ENCODE results near the gene SLC9A8.

Gene SLC9A8

DNA sequence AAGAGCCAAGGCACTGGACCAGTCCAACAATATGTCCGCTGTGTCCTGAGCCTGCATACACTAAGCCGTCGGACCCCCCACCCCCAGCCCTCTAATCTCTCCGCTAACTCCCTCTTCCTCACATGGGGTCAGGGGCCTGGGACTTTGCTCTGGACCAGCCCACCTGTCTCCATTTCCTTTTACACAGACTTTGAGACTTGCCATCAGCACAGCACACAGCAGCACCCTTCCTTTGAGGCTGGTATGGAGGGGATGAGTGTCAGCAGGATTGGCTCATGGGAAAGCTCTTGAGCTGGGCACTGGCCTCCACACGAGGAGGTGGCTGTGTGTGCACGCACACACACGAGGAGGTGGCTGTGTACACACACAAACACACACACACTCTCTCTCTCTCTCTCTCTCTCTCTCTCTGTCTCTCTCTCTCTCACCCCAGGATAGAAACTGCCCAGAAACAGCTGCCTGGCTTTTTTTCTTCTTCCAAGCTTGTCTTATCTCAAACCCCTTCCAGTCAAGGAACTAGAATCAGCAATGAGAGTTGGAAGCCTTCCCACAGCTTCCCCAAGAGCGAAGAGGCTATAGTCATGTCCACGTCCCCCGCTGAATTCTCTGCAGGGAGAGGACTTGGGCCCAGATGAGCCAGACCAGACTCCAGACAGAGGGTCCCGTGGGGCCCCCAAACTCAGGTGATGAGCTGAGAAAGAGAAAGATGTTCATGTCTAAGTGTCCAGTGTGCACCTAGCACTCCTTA, 18.6 kb downstream of the SLC9A8 start:
- no peak for DNase-seq (ENCODE audit: insufficient read length, low spot score)
- no peak for FAIRE-seq
- TF ChIP-seq, protein P1, sequence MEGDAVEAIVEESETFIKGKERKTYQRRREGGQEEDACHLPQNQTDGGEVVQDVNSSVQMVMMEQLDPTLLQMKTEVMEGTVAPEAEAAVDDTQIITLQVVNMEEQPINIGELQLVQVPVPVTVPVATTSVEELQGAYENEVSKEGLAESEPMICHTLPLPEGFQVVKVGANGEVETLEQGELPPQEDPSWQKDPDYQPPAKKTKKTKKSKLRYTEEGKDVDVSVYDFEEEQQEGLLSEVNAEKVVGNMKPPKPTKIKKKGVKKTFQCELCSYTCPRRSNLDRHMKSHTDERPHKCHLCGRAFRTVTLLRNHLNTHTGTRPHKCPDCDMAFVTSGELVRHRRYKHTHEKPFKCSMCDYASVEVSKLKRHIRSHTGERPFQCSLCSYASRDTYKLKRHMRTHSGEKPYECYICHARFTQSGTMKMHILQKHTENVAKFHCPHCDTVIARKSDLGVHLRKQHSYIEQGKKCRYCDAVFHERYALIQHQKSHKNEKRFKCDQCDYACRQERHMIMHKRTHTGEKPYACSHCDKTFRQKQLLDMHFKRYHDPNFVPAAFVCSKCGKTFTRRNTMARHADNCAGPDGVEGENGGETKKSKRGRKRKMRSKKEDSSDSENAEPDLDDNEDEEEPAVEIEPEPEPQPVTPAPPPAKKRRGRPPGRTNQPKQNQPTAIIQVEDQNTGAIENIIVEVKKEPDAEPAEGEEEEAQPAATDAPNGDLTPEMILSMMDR (IDR thresholded peaks at IDR 0.05; ENCODE audit: insufficient read depth, missing control alignments), result no peak

- DNase-seq (ENCODE audit: insufficient read length, low spot score) (no peak), FAIRE-seq (no peak)
- TF ChIP-seq, protein P1 (IDR thresholded peaks at IDR 0.05; ENCODE audit: insufficient read depth, missing control alignments), result no peak
These were observed 19.4 kb downstream of the SLC9A8 start for GRCh38 chr20:49831770-49832631.

- no peak for DNase-seq (ENCODE audit: insufficient read length, low spot score)
- no peak for FAIRE-seq
- TF ChIP-seq, protein P1 (IDR thresholded peaks at IDR 0.05; ENCODE audit: insufficient read depth, missing control alignments), result no peak
These were observed 20.2 kb downstream of the SLC9A8 start for GRCh38 chr20:49832632-49833327.

GRCh38 chr20:49833483-49833882, 20.9 kb downstream of the SLC9A8 start:
- DNase-seq (ENCODE audit: insufficient read length, low spot score) (peak; percentile 87), FAIRE-seq (peak; percentile 95)
- TF ChIP-seq, protein P1 (IDR thresholded peaks at IDR 0.05; ENCODE audit: insufficient read depth, missing control alignments), result no peak

- no peak for DNase-seq (ENCODE audit: insufficient read length, low spot score)
- TF ChIP-seq, protein P1 (IDR thresholded peaks at IDR 0.05; ENCODE audit: insufficient read depth, missing control alignments), result no peak
- no peak for FAIRE-seq
These were observed 22.4 kb downstream of the SLC9A8 start for GRCh38 chr20:49835031-49835430.

DNA sequence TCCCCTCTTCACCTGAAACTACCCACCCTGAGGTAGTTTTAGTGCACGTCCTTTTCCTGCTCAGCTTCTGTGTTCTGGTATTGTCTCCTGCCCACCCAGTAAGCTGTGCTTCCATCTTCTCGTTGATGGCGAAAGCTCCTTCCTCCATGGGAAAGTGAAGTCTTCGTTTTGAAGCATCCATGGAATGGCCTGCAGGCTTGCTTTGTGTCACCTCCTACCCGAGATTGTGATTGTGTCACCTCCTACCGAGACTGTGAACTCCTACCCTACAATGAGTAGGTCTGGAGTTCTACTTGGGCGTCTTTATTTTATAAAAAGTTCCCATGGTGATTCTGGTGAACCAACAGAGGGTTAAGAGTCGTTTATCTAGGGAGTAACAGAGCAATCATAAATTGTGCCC, 25.9 kb downstream of the SLC9A8 start:
- TF ChIP-seq, protein P1 (IDR thresholded peaks at IDR 0.05; ENCODE audit: insufficient read depth, missing control alignments), result no peak
- DNase-seq (ENCODE audit: insufficient read length, low spot score), result no peak
- no peak for FAIRE-seq

All from D721Med (cell line).